ENCODE measurements around the gene CROT.

The CROT gene

GRCh38 chr7:87341441-87341840 is 4.0 kb upstream of the CROT start:
- DNase-seq (ENCODE audit: low spot score), result no peak

- no peak for DNase-seq (ENCODE audit: low spot score)
These were observed 3.2 kb upstream of the CROT start for GRCh38 chr7:87342231-87342630.

- peak; percentile 25 for DNase-seq (ENCODE audit: low spot score)
These were observed 1.0 kb upstream of the CROT start for GRCh38 chr7:87344446-87344845.

GRCh38 chr7:87345962-87346371 is 503 bp downstream of the CROT start:
- peak; percentile 33 for DNase-seq (ENCODE audit: low spot score)

- DNase-seq (ENCODE audit: low spot score), result no peak
These were observed 1.7 kb downstream of the CROT start for GRCh38 chr7:87347207-87347606.

- no peak for DNase-seq (ENCODE audit: low spot score)
These were observed 2.2 kb downstream of the CROT start for GRCh38 chr7:87347664-87348063.

GRCh38 chr7:87354749-87355148 is 9.3 kb downstream of the CROT start:
- peak; percentile 14 for DNase-seq (ENCODE audit: low spot score)

GRCh38 chr7:87356448-87356847 is 11.0 kb downstream of the CROT start:
- DNase-seq (ENCODE audit: low spot score), result no peak

GRCh38 chr7:87359366-87359765 is 13.9 kb downstream of the CROT start:
- DNase-seq (ENCODE audit: low spot score), result peak; percentile 84

- DNase-seq (ENCODE audit: low spot score), result no peak
These were observed 15.9 kb downstream of the CROT start for GRCh38 chr7:87361320-87361719.

- DNase-seq (ENCODE audit: low spot score), result no peak
These were observed 17.9 kb downstream of the CROT start for GRCh38 chr7:87363342-87363741.

- no peak for DNase-seq (ENCODE audit: low spot score)
These were observed 18.8 kb downstream of the CROT start for GRCh38 chr7:87364246-87364645.

- no peak for DNase-seq (ENCODE audit: low spot score)
These were observed 23.8 kb downstream of the CROT start for GRCh38 chr7:87369216-87369615.

- peak; percentile 23 for DNase-seq (ENCODE audit: low spot score)
These were observed 25.3 kb downstream of the CROT start for GRCh38 chr7:87370660-87371180.

- no peak for DNase-seq (ENCODE audit: low spot score)
These were observed 30.4 kb downstream of the CROT start for GRCh38 chr7:87375662-87376435.

- DNase-seq (ENCODE audit: low spot score), result no peak
These were observed 35.4 kb downstream of the CROT start for GRCh38 chr7:87380905-87381304.

- DNase-seq (ENCODE audit: low spot score), result no peak
These were observed 45.7 kb downstream of the CROT start for GRCh38 chr7:87391020-87391701.

GRCh38 chr7:87395442-87396020 is 50.1 kb downstream of the CROT start:
- no peak for DNase-seq (ENCODE audit: low spot score)

GRCh38 chr7:87398446-87398845 is 53.0 kb downstream of the CROT start:
- peak; percentile 94 for DNase-seq (ENCODE audit: low spot score)

- DNase-seq (ENCODE audit: low spot score), result no peak
These were observed 59.2 kb downstream of the CROT start for GRCh38 chr7:87404674-87405073.

GRCh38 chr7:87411186-87411585 is 65.7 kb downstream of the CROT start:
- no peak for DNase-seq (ENCODE audit: low spot score)

- DNase-seq (ENCODE audit: low spot score), result no peak
These were observed 67.6 kb downstream of the CROT start for GRCh38 chr7:87413029-87413428.
